CD14-positive monocyte (primary cell): Measurements from ENCODE around the gene NR6A1. TPM values are rescaled to one million over a fixed set of nuclear protein-coding genes. Genes with fewer than 3 reads are reported as not detected.

ENCODE experiments used
- DNase-seq, 3 donors: peaks; one replicate each; pipeline ENCODE4 v3.0.0-alpha.2; 2011 to 2022
- H2AFZ ChIP-seq: 2 replicates; pipeline ENCODE4 v1.6.0; 2012; ENCODE audit warnings: mild to moderate bottlenecking, low read depth, low read length, inconsistent platforms; ENCODE audit not compliant: insufficient read depth, poor library complexity, severe bottlenecking
- H3K27ac ChIP-seq, 2 donors: 1 replicate in 1 of 2; 2 replicates in 1 of 2; pipeline ENCODE4 v1.5.1; 2012 to 2013; ENCODE audit warnings: low read length in 2 of 2, control low read depth in 1 of 2, inconsistent platforms in 1 of 2, low read depth in 1 of 2, mild to moderate bottlenecking in 1 of 2
- H3K27me3 ChIP-seq, 2 donors: one replicate each; pipeline versions ENCODE4 v1.6.0 to v1.6.1; 2011 to 2013; ENCODE audit warnings: low read length in 2 of 2; ENCODE audit not compliant: control insufficient read depth in 2 of 2, insufficient read depth in 2 of 2
- H3K36me3 ChIP-seq, 2 donors: replicated peaks in 1 of 2; 1 replicate in 1 of 2; 2 replicates in 1 of 2; pipeline versions ENCODE4 v1.5.1 to v1.6.1; 2012 to 2013; ENCODE audit warnings: low read length in 2 of 2, control low read depth in 1 of 2, inconsistent platforms in 1 of 2, mild to moderate bottlenecking in 1 of 2; ENCODE audit not compliant: insufficient read depth in 2 of 2, control insufficient read depth in 1 of 2
- H3K4me1 ChIP-seq, 2 donors: 1 replicate in 1 of 2; 2 replicates in 1 of 2; pipeline versions ENCODE4 v1.5.1 to v1.6.1; 2012 to 2013; ENCODE audit warnings: low read length in 2 of 2, control low read depth in 1 of 2, inconsistent platforms in 1 of 2, mild to moderate bottlenecking in 1 of 2, moderate library complexity in 1 of 2; ENCODE audit not compliant: insufficient read depth in 2 of 2, control insufficient read depth in 1 of 2
- H3K4me2 ChIP-seq: replicated peaks from 2 replicates; pipeline ENCODE3; 2012; ENCODE audit warnings: low read length, moderate library complexity, mild to moderate bottlenecking; ENCODE audit not compliant: poor library complexity, severe bottlenecking; ENCODE audit errors: extremely low read depth
- H3K4me3 ChIP-seq, 3 experiments: fragments of 200-600 bp in 1 of 3; sonication (generic) in 1 of 3; replicated peaks in 1 of 3; 1 replicate in 2 of 3; 2 replicates in 1 of 3; pipeline ENCODE4 v1.5.1; 2011 to 2013; ENCODE audit warnings: low read length in 3 of 3, mild to moderate bottlenecking in 3 of 3, control low read depth in 2 of 3, low read depth in 2 of 3, inconsistent platforms in 1 of 3, moderate library complexity in 1 of 3
- H3K79me2 ChIP-seq: 2 replicates; pipeline ENCODE4 v1.6.0; 2012; ENCODE audit warnings: mild to moderate bottlenecking, control low read depth, inconsistent platforms, low read length, moderate library complexity; ENCODE audit not compliant: insufficient read depth
- H3K9ac ChIP-seq: 2 replicates; pipeline ENCODE4 v1.6.0; 2017; ENCODE audit warnings: low read length, mild to moderate bottlenecking; ENCODE audit not compliant: insufficient read depth, poor library complexity, severe bottlenecking
- H3K9me3 ChIP-seq, 2 donors: replicated peaks in 1 of 2; 1 replicate in 1 of 2; 2 replicates in 1 of 2; pipeline versions ENCODE4 v1.5.1 to v1.6.1; 2012 to 2013; ENCODE audit warnings: low read length in 2 of 2, control low read depth in 1 of 2; ENCODE audit not compliant: control insufficient read depth in 1 of 2, insufficient read depth in 1 of 2
- H4K20me1 ChIP-seq: 2 replicates; pipeline ENCODE4 v1.6.0; 2012; ENCODE audit warnings: mild to moderate bottlenecking, low read length, control low read depth, moderate library complexity; ENCODE audit not compliant: insufficient read depth
- H3K27ac Mint-ChIP-seq, 7 donors: one replicate each; pipeline ENCODE4 v1.8.0; 2020; ENCODE audit warnings: mild to moderate bottlenecking in 7 of 7, mixed read lengths in 7 of 7, moderate library complexity in 6 of 7, inconsistent platforms in 2 of 7
- H3K27me3 Mint-ChIP-seq, 3 donors: one replicate each; pipeline ENCODE4 v1.8.0; 2021 to 2022; ENCODE audit warnings: low read depth in 3 of 3, mild to moderate bottlenecking in 3 of 3, mixed read lengths in 3 of 3, moderate library complexity in 3 of 3, inconsistent platforms in 1 of 3
- H3K36me3 Mint-ChIP-seq, 2 donors: one replicate each; pipeline ENCODE4 v1.8.0; 2020; ENCODE audit warnings: mixed read lengths in 2 of 2, inconsistent platforms in 1 of 2, mild to moderate bottlenecking in 1 of 2
- H3K4me1 Mint-ChIP-seq: one replicate; pipeline ENCODE4 v1.8.0; 2020; ENCODE audit warnings: mild to moderate bottlenecking, mixed read lengths
- H3K4me3 Mint-ChIP-seq, 2 donors: one replicate each; pipeline ENCODE4 v1.8.0; 2020; ENCODE audit warnings: mild to moderate bottlenecking in 2 of 2, mixed read lengths in 2 of 2, moderate library complexity in 1 of 2
- H3K9me3 Mint-ChIP-seq, 7 donors: one replicate each; pipeline ENCODE4 v1.8.0; 2020 to 2022; ENCODE audit warnings: mixed read lengths in 7 of 7, mild to moderate bottlenecking in 6 of 7, moderate library complexity in 6 of 7, inconsistent platforms in 2 of 7
- CTCF ChIP-seq: fragments of 200-600 bp; IDR thresholded peaks from one replicate; pipeline ENCODE4 v1.8.0; 2022; ENCODE audit warnings: antibody characterized with exemption, mild to moderate bottlenecking
- WGBS: methylation state at CpG from one replicate; pipeline ENCODE4 v1.1.5; 2013; ENCODE audit warnings: missing lambda C conversion rate; ENCODE audit not compliant: insufficient coverage; 5-methylcytosine and 5-hydroxymethylcytosine counted together
- intact Hi-C, 2 donors: fragments of 100-400 bp; cut with micrococcal nuclease; formaldehyde crosslinking; loops; one replicate each; pipeline versions ENCODE4 v1.15.0 to v1.15.1; 2023
- polyA plus RNA-seq, 3 donors: library from polyadenylated mRNA; depleted of rRNA in 1 of 3; unstranded in 2 of 3; stranded (reverse) in 1 of 3; fragments of 300-500 nt in 2 of 3; fragments of >200 nt in 1 of 3; fragmentation: Illumina TruSeq in 2 of 3; gene quantifications; 1 replicate in 2 of 3; 2 replicates in 1 of 3; pipeline ENCODE4 v1.2.3, GENCODE V29; 2012 to 2021

NR6A1 gene
- polyA plus RNA-seq, 3 donors = 0.15 to 2.9 (median 0.28) TPM

GRCh38 chr9:124590889-124591641 is 180.0 kb downstream of the NR6A1 start:
- Mint-ChIP-seq H3K9me3 (no peaks in the 10 kb centered on the region), H3K27ac (no peak overlapping the region), H3K4me1 (peaks cover 17% of the 10 kb centered on the region), H3K36me3 (no peaks in the 10 kb centered on the region), H3K27me3 (peaks cover 0 to 2% (median 0%) of the 10 kb centered on the region in 3 donors), H3K4me3 (no peak overlapping the region)
- DNase-seq = no peak
- Histone ChIP-seq H3K27me3 (no peaks in the 10 kb centered on the region), H3K36me3 (no peaks in the 10 kb centered on the region), H3K27ac (no peak overlapping the region), H3K4me1 (peaks cover 8% of the 10 kb centered on the region in 2 donors), H4K20me1 (no peaks in the 10 kb centered on the region), H3K4me2 (no peak overlapping the region), H3K4me3 (no peak overlapping the region), H3K79me2 (no peaks in the 10 kb centered on the region), H3K9me3 (no peaks in the 10 kb centered on the region), H2AFZ (no peak overlapping the region), H3K9ac (no peak overlapping the region)
- intact Hi-C loops = no loop called here
- WGBS = 93% methylated on average over 4 of the region's 6 CpGs
- TF ChIP-seq CTCF = no peak

GRCh38 chr9:124584631-124585030 is 186.5 kb downstream of the NR6A1 start:
- no peaks in the 10 kb centered on the region for H3K36me3 Mint-ChIP-seq
- Histone ChIP-seq H4K20me1 (no peaks in the 10 kb centered on the region), H3K4me2 (no peak overlapping the region), H3K4me1 (no peaks in the 10 kb centered on the region), H2AFZ (no peak overlapping the region), H3K27me3 (no peaks in the 10 kb centered on the region), H3K27ac (no peak overlapping the region), H3K79me2 (no peaks in the 10 kb centered on the region), H3K9me3 (no peaks in the 10 kb centered on the region), H3K4me3 (no peak overlapping the region), H3K9ac (no peak overlapping the region), H3K36me3 (no peaks in the 10 kb centered on the region)
- WGBS = 97% methylated on average over 4 of the region's 5 CpGs
- no peak for TF ChIP-seq CTCF
- peak overlapping the region in 1 of 7 donors; percentile 31 for H3K27ac Mint-ChIP-seq
- no peak for DNase-seq
- H3K9me3 Mint-ChIP-seq = no peaks in the 10 kb centered on the region
- intact Hi-C loops = no loop called here
- no peak overlapping the region for H3K4me3 Mint-ChIP-seq
- peaks cover 7% of the 10 kb centered on the region for H3K4me1 Mint-ChIP-seq
- H3K27me3 Mint-ChIP-seq = peaks cover 0 to 2% (median 2%) of the 10 kb centered on the region in 3 donors
